ENCODE measurements around the gene SLC23A3. TPM values are rescaled to one million over a fixed set of nuclear protein-coding genes. Genes with fewer than 3 reads are reported as not detected.

The SLC23A3 gene
- total and polyA plus RNA-seq, 10 of the 15 experiments (the other 5 are each of a cell fraction or from before 2014, with no cell fraction given), result 0.07 to 1.0 (median 0.40) TPM; not detected in 1

GRCh38 chr2:219112651-219113338 lies 57.0 kb downstream of the SLC23A3 start:
- H3K27ac ChIP-seq (ENCODE audit: control insufficient read depth, insufficient read depth), result no peak overlapping the region
- ChIA-PET POLR2A (no interaction called here), SMC1A (ENCODE audit: uncharacterized antibody, unreplicated experiment) (interaction anchor here (0.8 to 2.3 kb wide), 7 partner anchors 8 to 44 kb away, joined by 3 to 10 read pairs (median 3); no protein-coding TSS in a partner anchor), CTCF (interaction anchor here (0.5 to 3.2 kb wide), 9 partner anchors 8 to 236 kb away, joined by 3 to 30 read pairs (median 3); no protein-coding TSS in a partner anchor), RAD21 (ENCODE audit: unreplicated experiment) (interaction anchor here (1.5 kb wide), 1 partner anchor 9 kb away, joined by 4 read pairs; no protein-coding TSS in a partner anchor)
- H3K4me1 ChIP-seq (ENCODE audit: control insufficient read depth, insufficient read depth, low read length), result no peaks in the 10 kb centered on the region
- no peak overlapping the region for H2AFZ ChIP-seq (ENCODE audit: control insufficient read depth, low read depth, low read length)
- H3K9me3 ChIP-seq (replicated peaks; ENCODE audit: control insufficient read depth, insufficient read depth, low read length), result no peaks in the 10 kb centered on the region
- DNase-seq (ENCODE audit: low read depth, low spot score) (no peak), ATAC-seq (no peak), FAIRE-seq (no peak)
- 39% methylated on average over 9 of the region's 9 CpGs for WGBS (ENCODE audit: insufficient coverage, insufficient replicate concordance, low lambda C conversion rate, missing lambda C conversion rate)
- intact Hi-C loops (cut with micrococcal nuclease; ENCODE audit: unreplicated experiment), result no loop called here
- no peak overlapping the region for H3K4me2 ChIP-seq (ENCODE audit: control insufficient read depth, insufficient read depth)
- BruUV-seq (replicated peaks), result no TSS peak
- H3K79me2 ChIP-seq (ENCODE audit: control insufficient read depth, insufficient read depth, low read length), result no peaks in the 10 kb centered on the region
- no peaks in the 10 kb centered on the region for H4K20me1 ChIP-seq (ENCODE audit: control insufficient read depth, insufficient read depth)
- no peak overlapping the region for H3K9ac ChIP-seq (ENCODE audit: control insufficient read depth, insufficient read depth, low read length)
- in situ Hi-C loops (cut with MboI), result no loop called here
- H3K27me3 ChIP-seq (replicated peaks in 1 of 2; ENCODE audit: control insufficient read depth in 2 of 2, insufficient read depth in 2 of 2, low read length in 1 of 2), result no peaks in the 10 kb centered on the region
- no peak overlapping the region for H3K4me3 ChIP-seq
- TF ChIP-seq CTCF (IDR thresholded peaks at IDR 0.05 in 2 of 3, conservative IDR thresholded peaks at IDR 0.05 in 1 of 3; ENCODE audit: control insufficient read depth in 2 of 3, extremely low read depth in 1 of 3, insufficient read depth in 1 of 3, low read depth in 3 of 3, low read length in 3 of 3) (no peak), E2F8 (IDR thresholded peaks at IDR 0.05; ENCODE audit: low read depth, partially characterized antibody) (no peak), CBX3 (IDR thresholded peaks at IDR 0.05; ENCODE audit: borderline replicate concordance, low read depth) (no peak), GABPA (IDR thresholded peaks at IDR 0.05; ENCODE audit: low read depth) (no peak), ZNF217 (IDR thresholded peaks at IDR 0.05) (no peak), MLLT1 (IDR thresholded peaks at IDR 0.05) (no peak), STAT3 (IDR thresholded peaks at IDR 0.05; ENCODE audit: low read depth, low read length) (no peak), ATF7 (IDR thresholded peaks at IDR 0.05; ENCODE audit: low read depth) (no peak), HDAC6 (IDR thresholded peaks at IDR 0.05; ENCODE audit: unreplicated experiment) (no peak), BCL11A (IDR thresholded peaks at IDR 0.05; ENCODE audit: low read depth, low read length) (no peak), PML (IDR thresholded peaks at IDR 0.05; ENCODE audit: low read length) (no peak), NFXL1 (IDR thresholded peaks at IDR 0.05; ENCODE audit: borderline replicate concordance) (no peak), FOXM1 (IDR thresholded peaks at IDR 0.05; ENCODE audit: low read depth, low read length) (no peak), SIX5 (IDR thresholded peaks at IDR 0.05; ENCODE audit: low read depth, low read length, severe bottlenecking) (no peak)
- H3K36me3 ChIP-seq (ENCODE audit: control insufficient read depth in 2 of 2, insufficient read depth in 2 of 2, low read length in 1 of 2), result no peaks in the 10 kb centered on the region; a peak in 1 of 4 replicates
